Panc1 (cell line): ENCODE data around the gene ACSM6. TPM values are rescaled to one million over a fixed set of nuclear protein-coding genes. Genes with fewer than 3 reads are reported as not detected.

Experiments used
- ATAC-seq: fragments of 200-7000 bp; cut with Tn5 transposase; 2 replicates; pipeline ENCODE4 v1.9.1; 2020; ENCODE audit warnings: mild to moderate bottlenecking, moderate library complexity
- BruUV-seq: library from RNA; stranded (reverse); fragments of 400-500 nt; replicated peaks from 2 replicates; lab custom pipeline; 2021; lab: Mats Ljungman, UMichigan
- CTCF ChIA-PET: fragments of 300-600 bp; sonication (Branson Sonifier 250); formaldehyde crosslinking; loops from one replicate; lab custom pipeline; 2022; ENCODE audit warnings: antibody characterized with exemption; lab: Charles Lee
- POLR2A ChIA-PET: fragments of 300-600 bp; sonication (Branson Sonifier 250); formaldehyde crosslinking; loops from one replicate; lab custom pipeline; 2022; ENCODE audit warnings: antibody characterized with exemption; lab: Charles Lee
- DNase-seq: peaks from one replicate; pipeline ENCODE4 v3.0.0-alpha.2; 2010; ENCODE audit warnings: low read depth, low spot score
- H3K27ac ChIP-seq: 2 replicates; pipeline ENCODE4 v1.5.1; 2011; ENCODE audit warnings: mild to moderate bottlenecking, low read length, inconsistent platforms
- H3K27me3 ChIP-seq: fragments of 200-500 bp; sonication (Bioruptor generic); 2 replicates; pipeline ENCODE4 v1.6.0; 2014; ENCODE audit warnings: low read length, inconsistent platforms; ENCODE audit not compliant: control insufficient read depth, insufficient read depth
- H3K36me3 ChIP-seq: fragments of 200-500 bp; sonication (Bioruptor generic); 2 replicates; pipeline ENCODE4 v1.5.1; 2014; ENCODE audit warnings: inconsistent platforms, mild to moderate bottlenecking, low read length, moderate library complexity; ENCODE audit not compliant: control insufficient read depth, insufficient read depth
- H3K4me1 ChIP-seq: 2 replicates; pipeline ENCODE4 v1.5.1; 2011; ENCODE audit warnings: inconsistent platforms, mild to moderate bottlenecking, low read length, moderate library complexity; ENCODE audit not compliant: control insufficient read depth, insufficient read depth
- H3K4me3 ChIP-seq, 2 experiments: 2 replicates each; pipeline ENCODE4 v1.5.1; 2011 to 2012; ENCODE audit warnings: low read depth in 2 of 2, low read length in 2 of 2, mild to moderate bottlenecking in 2 of 2, inconsistent platforms in 1 of 2, moderate library complexity in 1 of 2
- H3K9me3 ChIP-seq: fragments of 200-500 bp; sonication (Bioruptor generic); 2 replicates; pipeline ENCODE4 v1.5.1; 2014; ENCODE audit warnings: low read depth, mild to moderate bottlenecking, inconsistent platforms, low read length, moderate library complexity; ENCODE audit not compliant: control insufficient read depth, insufficient read depth
- POLR2AphosphoS5 ChIP-seq: IDR thresholded peaks from 2 replicates; pipeline ENCODE4 v1.6.1; 2012; ENCODE audit warnings: mild to moderate bottlenecking, low read depth, low read length, moderate library complexity
- SIN3A ChIP-seq: IDR thresholded peaks from 2 replicates; pipeline ENCODE4 v1.6.1; 2012; ENCODE audit warnings: low read depth, mild to moderate bottlenecking, low read length, moderate library complexity, borderline replicate concordance; ENCODE audit not compliant: insufficient read depth
- TCF7L2 ChIP-seq: IDR thresholded peaks from 2 replicates; pipeline ENCODE4 v1.6.1; 2011; ENCODE audit warnings: mild to moderate bottlenecking, low read depth, low read length, inconsistent platforms
- in situ Hi-C: cut with HindIII; loops from 2 replicates; pipeline ENCODE4 v1.10.0; 2016; ENCODE audit warnings: low sequenced_read_pairs, low pct_unique_long_range_greater_than_20kb
- intact Hi-C: fragments of 100-400 bp; cut with micrococcal nuclease; formaldehyde crosslinking; loops from one replicate; pipeline ENCODE4 v1.10.0; 2022; ENCODE audit not compliant: unreplicated experiment
- total RNA-seq: library from RNA; stranded (reverse); gene quantifications from one replicate; pipeline ENCODE4 v1.2.1, GENCODE V29; 2021; ENCODE audit not compliant: unreplicated experiment
- TF ChIP-seq, protein P1 (sequence below): fragments of 450-650 bp; IDR thresholded peaks from 2 replicates; pipeline ENCODE4 v1.5.1; 2017; ENCODE audit warnings: mild to moderate bottlenecking
- TF ChIP-seq, protein P2 (sequence below), 2 experiments: IDR thresholded peaks; 2 replicates each; pipeline ENCODE4 v1.6.1; 2011 to 2012; ENCODE audit warnings: low read depth in 2 of 2, control low read depth in 1 of 2, low read length in 1 of 2, mild to moderate bottlenecking in 1 of 2, moderate library complexity in 1 of 2; ENCODE audit not compliant: insufficient read depth in 1 of 2

The ACSM6 gene
- total RNA-seq, 1 experiment from 2014 or later: not detected

DNA sequence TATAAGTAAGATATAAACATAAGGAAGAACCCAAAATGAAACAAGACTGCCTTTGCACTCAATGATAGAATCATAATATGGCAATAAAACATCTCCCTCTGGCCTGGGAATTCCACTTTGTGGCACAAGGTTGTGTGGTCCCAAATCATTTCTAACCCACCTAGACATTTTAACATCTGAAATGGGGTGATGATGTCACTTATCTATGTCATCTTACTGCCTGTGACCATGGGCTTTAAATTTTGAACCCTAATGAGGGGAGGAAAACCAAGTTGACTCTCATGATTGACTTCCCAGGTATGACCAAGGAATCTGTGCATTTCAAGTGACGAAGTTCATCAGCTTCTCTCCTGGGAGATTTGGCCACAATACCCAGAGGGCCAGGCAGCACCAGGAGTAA, 24.5 kb upstream of the ACSM6 start:
- no peak overlapping the region for H3K4me3 ChIP-seq
- intact Hi-C loops: no loop called here
- POLR2A ChIA-PET: no interaction called here

DNA sequence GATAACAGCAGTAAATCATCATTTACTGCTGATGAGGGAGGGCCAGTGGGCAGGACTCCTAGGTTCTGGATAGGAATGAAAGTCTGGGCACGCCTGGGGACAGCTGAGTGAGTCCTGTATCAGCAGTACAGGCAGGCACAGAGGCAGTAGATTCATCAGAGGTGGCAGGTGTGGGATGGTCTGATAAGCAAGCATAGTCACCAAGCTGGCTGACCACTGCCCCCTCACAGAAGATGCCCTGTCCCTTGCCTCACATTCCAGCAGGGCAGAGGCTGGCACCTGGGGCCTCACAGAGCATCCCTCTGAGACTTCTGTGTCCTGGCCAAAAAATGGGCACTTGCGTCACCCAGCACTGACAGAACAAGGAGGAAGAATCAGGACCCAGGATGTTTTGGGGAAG, 23.2 kb upstream of the ACSM6 start:
- intact Hi-C loops: loop anchor here (10.0 kb wide), 1 partner anchor 206 kb away; no protein-coding TSS in a partner anchor
- Histone ChIP-seq H3K4me3 (no peak overlapping the region), H3K4me1 (no peaks in the 10 kb centered on the region), H3K27ac (no peak overlapping the region), H3K36me3 (no peaks in the 10 kb centered on the region), H3K27me3 (no peaks in the 10 kb centered on the region), H3K9me3 (no peaks in the 10 kb centered on the region)
- CTCF ChIA-PET: interaction anchor here (0.6 kb wide), 1 partner anchor 39 kb away, joined by 3 read pairs; no protein-coding TSS in a partner anchor
- in situ Hi-C loops: no loop called here
- TF ChIP-seq POLR2AphosphoS5 (no peak), TCF7L2 (no peak), SIN3A (no peak)
- TF ChIP-seq, protein P1, sequence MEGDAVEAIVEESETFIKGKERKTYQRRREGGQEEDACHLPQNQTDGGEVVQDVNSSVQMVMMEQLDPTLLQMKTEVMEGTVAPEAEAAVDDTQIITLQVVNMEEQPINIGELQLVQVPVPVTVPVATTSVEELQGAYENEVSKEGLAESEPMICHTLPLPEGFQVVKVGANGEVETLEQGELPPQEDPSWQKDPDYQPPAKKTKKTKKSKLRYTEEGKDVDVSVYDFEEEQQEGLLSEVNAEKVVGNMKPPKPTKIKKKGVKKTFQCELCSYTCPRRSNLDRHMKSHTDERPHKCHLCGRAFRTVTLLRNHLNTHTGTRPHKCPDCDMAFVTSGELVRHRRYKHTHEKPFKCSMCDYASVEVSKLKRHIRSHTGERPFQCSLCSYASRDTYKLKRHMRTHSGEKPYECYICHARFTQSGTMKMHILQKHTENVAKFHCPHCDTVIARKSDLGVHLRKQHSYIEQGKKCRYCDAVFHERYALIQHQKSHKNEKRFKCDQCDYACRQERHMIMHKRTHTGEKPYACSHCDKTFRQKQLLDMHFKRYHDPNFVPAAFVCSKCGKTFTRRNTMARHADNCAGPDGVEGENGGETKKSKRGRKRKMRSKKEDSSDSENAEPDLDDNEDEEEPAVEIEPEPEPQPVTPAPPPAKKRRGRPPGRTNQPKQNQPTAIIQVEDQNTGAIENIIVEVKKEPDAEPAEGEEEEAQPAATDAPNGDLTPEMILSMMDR: no peak
- TF ChIP-seq, protein P2, sequence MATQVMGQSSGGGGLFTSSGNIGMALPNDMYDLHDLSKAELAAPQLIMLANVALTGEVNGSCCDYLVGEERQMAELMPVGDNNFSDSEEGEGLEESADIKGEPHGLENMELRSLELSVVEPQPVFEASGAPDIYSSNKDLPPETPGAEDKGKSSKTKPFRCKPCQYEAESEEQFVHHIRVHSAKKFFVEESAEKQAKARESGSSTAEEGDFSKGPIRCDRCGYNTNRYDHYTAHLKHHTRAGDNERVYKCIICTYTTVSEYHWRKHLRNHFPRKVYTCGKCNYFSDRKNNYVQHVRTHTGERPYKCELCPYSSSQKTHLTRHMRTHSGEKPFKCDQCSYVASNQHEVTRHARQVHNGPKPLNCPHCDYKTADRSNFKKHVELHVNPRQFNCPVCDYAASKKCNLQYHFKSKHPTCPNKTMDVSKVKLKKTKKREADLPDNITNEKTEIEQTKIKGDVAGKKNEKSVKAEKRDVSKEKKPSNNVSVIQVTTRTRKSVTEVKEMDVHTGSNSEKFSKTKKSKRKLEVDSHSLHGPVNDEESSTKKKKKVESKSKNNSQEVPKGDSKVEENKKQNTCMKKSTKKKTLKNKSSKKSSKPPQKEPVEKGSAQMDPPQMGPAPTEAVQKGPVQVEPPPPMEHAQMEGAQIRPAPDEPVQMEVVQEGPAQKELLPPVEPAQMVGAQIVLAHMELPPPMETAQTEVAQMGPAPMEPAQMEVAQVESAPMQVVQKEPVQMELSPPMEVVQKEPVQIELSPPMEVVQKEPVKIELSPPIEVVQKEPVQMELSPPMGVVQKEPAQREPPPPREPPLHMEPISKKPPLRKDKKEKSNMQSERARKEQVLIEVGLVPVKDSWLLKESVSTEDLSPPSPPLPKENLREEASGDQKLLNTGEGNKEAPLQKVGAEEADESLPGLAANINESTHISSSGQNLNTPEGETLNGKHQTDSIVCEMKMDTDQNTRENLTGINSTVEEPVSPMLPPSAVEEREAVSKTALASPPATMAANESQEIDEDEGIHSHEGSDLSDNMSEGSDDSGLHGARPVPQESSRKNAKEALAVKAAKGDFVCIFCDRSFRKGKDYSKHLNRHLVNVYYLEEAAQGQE (IDR thresholded peaks at IDR 0.05; ENCODE audit: insufficient read depth in 1 of 2, low read depth in 2 of 2, low read length in 1 of 2): no peak
- BruUV-seq: no TSS peak
- ATAC-seq (peak; percentile 38; the same call in 1 of the 2 replicates), DNase-seq (no peak)
- POLR2A ChIA-PET: no interaction called here

More for the DNA sequence above, 24.5 kb upstream of the ACSM6 start:
- DNase-seq (no peak), ATAC-seq (no peak)
- Histone ChIP-seq H3K36me3 (no peaks in the 10 kb centered on the region), H3K27ac (no peak overlapping the region), H3K4me1 (no peaks in the 10 kb centered on the region), H3K27me3 (no peaks in the 10 kb centered on the region), H3K9me3 (no peaks in the 10 kb centered on the region)
- in situ Hi-C loops: no loop called here
- TF ChIP-seq, protein P2 (IDR thresholded peaks at IDR 0.05; ENCODE audit: insufficient read depth in 1 of 2, low read depth in 2 of 2, low read length in 1 of 2): no peak
- TF ChIP-seq SIN3A: no peak
- TF ChIP-seq, protein P1: no peak
- no peak for TF ChIP-seq POLR2AphosphoS5
- no peak for TF ChIP-seq TCF7L2
- BruUV-seq: no TSS peak
- CTCF ChIA-PET: no interaction called here
